GM23338 (cell line): ENCODE measurements around the gene REPIN1.

ENCODE experiments used
- ETS1 ChIP-seq: IDR thresholded peaks from 2 replicates; pipeline ENCODE4 v1.6.1; 2016; ENCODE audit warnings: antibody characterized with exemption
- EZH2phosphoT487 ChIP-seq: fragments of 200-600 bp; sonication (generic); IDR thresholded peaks from one replicate; pipeline ENCODE4 v1.8.1; 2018; ENCODE audit warnings: antibody characterized with exemption; ENCODE audit not compliant: unreplicated experiment
- POLR2AphosphoS5 ChIP-seq: IDR thresholded peaks from 2 replicates; pipeline ENCODE4 v1.6.1; 2016; ENCODE audit warnings: antibody characterized with exemption, low read depth
- ZNF331 ChIP-seq: fragments of 250-450 bp; sonication (Bioruptor Pico); IDR thresholded peaks from 2 replicates; pipeline ENCODE4 v1.5.0; 2020; ENCODE audit warnings: low read depth, mild to moderate bottlenecking, moderate library complexity
- TF ChIP-seq, protein P1 (sequence below), 2 experiments: fragments of 200-600 bp in 1 of 2; sonication (generic) in 1 of 2; conservative IDR thresholded peaks; 2 replicates each; pipeline versions ENCODE4 v1.5.1 to v1.6.1; 2016 to 2017; ENCODE audit warnings: antibody characterized with exemption in 2 of 2, low read depth in 2 of 2, mild to moderate bottlenecking in 2 of 2, moderate library complexity in 1 of 2

DNA sequence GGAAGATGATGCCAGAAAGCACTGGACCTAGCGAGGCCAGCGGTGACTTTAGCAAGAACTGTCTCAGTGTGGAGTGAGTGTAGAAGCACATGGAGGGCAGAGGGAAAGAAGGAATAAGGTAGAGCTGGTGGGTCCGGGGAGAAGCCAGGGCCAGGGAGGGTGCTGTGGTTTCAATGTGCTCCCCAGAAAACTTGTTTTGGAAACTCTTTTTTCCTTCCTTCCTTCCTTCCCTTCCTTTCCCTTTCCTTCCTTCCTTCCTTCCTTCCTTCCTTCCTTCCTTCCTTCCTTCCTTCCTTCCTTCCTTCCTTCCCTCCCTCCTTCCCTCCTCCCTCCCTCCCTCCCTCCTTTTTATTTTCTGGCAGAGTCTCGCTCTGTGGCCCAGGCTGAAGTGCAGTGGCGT, 21.7 kb upstream of the REPIN1 start:
- TF ChIP-seq, protein P1, sequence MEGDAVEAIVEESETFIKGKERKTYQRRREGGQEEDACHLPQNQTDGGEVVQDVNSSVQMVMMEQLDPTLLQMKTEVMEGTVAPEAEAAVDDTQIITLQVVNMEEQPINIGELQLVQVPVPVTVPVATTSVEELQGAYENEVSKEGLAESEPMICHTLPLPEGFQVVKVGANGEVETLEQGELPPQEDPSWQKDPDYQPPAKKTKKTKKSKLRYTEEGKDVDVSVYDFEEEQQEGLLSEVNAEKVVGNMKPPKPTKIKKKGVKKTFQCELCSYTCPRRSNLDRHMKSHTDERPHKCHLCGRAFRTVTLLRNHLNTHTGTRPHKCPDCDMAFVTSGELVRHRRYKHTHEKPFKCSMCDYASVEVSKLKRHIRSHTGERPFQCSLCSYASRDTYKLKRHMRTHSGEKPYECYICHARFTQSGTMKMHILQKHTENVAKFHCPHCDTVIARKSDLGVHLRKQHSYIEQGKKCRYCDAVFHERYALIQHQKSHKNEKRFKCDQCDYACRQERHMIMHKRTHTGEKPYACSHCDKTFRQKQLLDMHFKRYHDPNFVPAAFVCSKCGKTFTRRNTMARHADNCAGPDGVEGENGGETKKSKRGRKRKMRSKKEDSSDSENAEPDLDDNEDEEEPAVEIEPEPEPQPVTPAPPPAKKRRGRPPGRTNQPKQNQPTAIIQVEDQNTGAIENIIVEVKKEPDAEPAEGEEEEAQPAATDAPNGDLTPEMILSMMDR (conservative IDR thresholded peaks at IDR 0.05; ENCODE audit: low read depth in 2 of 2), result no peak
- no peak for TF ChIP-seq ZNF331
- TF ChIP-seq POLR2AphosphoS5, result no peak
- TF ChIP-seq EZH2phosphoT487, result no peak
- TF ChIP-seq ETS1, result no peak
